A549 (cell line): ENCODE data around the gene TSEN54. TPM values are rescaled to one million over a fixed set of nuclear protein-coding genes. Genes with fewer than 3 reads are reported as not detected.

ENCODE experiments used
- ATAC-seq, 2 experiments: fragments of 200-7000 bp in 1 of 2; fragments of >200 bp in 1 of 2; cut with Nextera tagmentation in 1 of 2; cut with Tn5 transposase in 1 of 2; 3 replicates each; pipeline versions ENCODE4 v1.8.0 to v1.9.1; 2018 to 2020; ENCODE audit warnings: mild to moderate bottlenecking in 1 of 2, moderate library complexity in 1 of 2
- CTCF ChIA-PET: fragments of 300-600 bp; sonication (Branson Sonifier 250); formaldehyde crosslinking; extraction: SDS; loops from one replicate; lab custom pipeline; 2021; ENCODE audit warnings: antibody characterized with exemption, inconsistent platforms; lab: Yijun Ruan, JAX
- POLR2A ChIA-PET: fragments of 350-600 bp; formaldehyde crosslinking; extraction: SDS; loops from one replicate; lab custom pipeline; 2021; ENCODE audit warnings: antibody characterized with exemption, inconsistent platforms; lab: Yijun Ruan, JAX
- DNase-seq, 2 experiments: peaks; one replicate each; pipeline versions ENCODE4 v3.0.0 to v3.0.0-alpha.2; 2011 to 2016; ENCODE audit warnings: low read depth in 1 of 2, low spot score in 1 of 2
- FAIRE-seq: peaks from 2 replicates; lab custom pipeline; 2011; peaks lifted over from hg19 to GRCh38; lab: Jason Lieb, UNC
- H3K27ac ChIP-seq, 2 experiments: fragments of >200 bp; sonication (Bioruptor Twin); formaldehyde crosslinking; 3 replicates each; pipeline ENCODE4 v1.5.1; 2016 to 2017
- H3K4me1 ChIP-seq: fragments of >200 bp; sonication (Bioruptor Twin); formaldehyde crosslinking; 3 replicates; pipeline ENCODE4 v1.6.1; 2016
- H3K4me2 ChIP-seq: fragments of >200 bp; sonication (Bioruptor Twin); formaldehyde crosslinking; 3 replicates; pipeline ENCODE4 v1.6.1; 2016
- H3K4me3 ChIP-seq: fragments of >200 bp; sonication (Bioruptor Twin); formaldehyde crosslinking; 3 replicates; pipeline ENCODE4 v1.5.1; 2016
- H3K9me3 ChIP-seq: fragments of >200 bp; sonication (Bioruptor Twin); formaldehyde crosslinking; 3 replicates; pipeline ENCODE4 v1.6.1; 2016
- BHLHE40 ChIP-seq: IDR thresholded peaks from 2 replicates; pipeline ENCODE4 v1.6.1; 2012; ENCODE audit warnings: low read depth, low read length, inconsistent platforms
- CBX2 ChIP-seq: fragments of 200-600 bp; sonication (generic); IDR thresholded peaks from 2 replicates; pipeline ENCODE4 v1.6.1; 2016; ENCODE audit warnings: low read depth, mild to moderate bottlenecking, borderline replicate concordance
- CEBPB ChIP-seq, 2 experiments: fragments of >200 bp in 1 of 2; sonication (Bioruptor Twin) in 1 of 2; formaldehyde crosslinking in 1 of 2; IDR thresholded peaks; 2 replicates each; pipeline ENCODE4 v1.6.1; 2012 to 2016
- CTCF ChIP-seq: fragments of >200 bp; sonication (Bioruptor Twin); formaldehyde crosslinking; IDR thresholded peaks from 3 replicates; pipeline ENCODE4 v1.5.1; 2016
- EHF ChIP-seq: fragments of 250-450 bp; sonication (Bioruptor Pico); IDR thresholded peaks from 2 replicates; pipeline ENCODE4 v1.5.0; 2020; ENCODE audit warnings: mild to moderate bottlenecking
- EHMT2 ChIP-seq: fragments of 200-600 bp; sonication (generic); IDR thresholded peaks from 2 replicates; pipeline ENCODE4 v1.6.1; 2016; ENCODE audit warnings: antibody characterized with exemption, low read depth, mild to moderate bottlenecking, moderate library complexity
- ESRRA ChIP-seq: fragments of 150-350 bp; IDR thresholded peaks from 2 replicates; pipeline ENCODE4 v1.6.1; 2014; ENCODE audit warnings: mild to moderate bottlenecking, low read length, borderline replicate concordance
- HOXA7 ChIP-seq: fragments of 250-450 bp; sonication (Bioruptor Pico); IDR thresholded peaks from 2 replicates; pipeline ENCODE4 v1.5.0; 2020; ENCODE audit warnings: mild to moderate bottlenecking, moderate library complexity
- MAFK ChIP-seq: fragments of 450-650 bp; IDR thresholded peaks from 2 replicates; pipeline ENCODE4 v1.6.1; 2014; ENCODE audit not compliant: partially characterized antibody
- MAX ChIP-seq: IDR thresholded peaks from 2 replicates; pipeline ENCODE4 v1.6.1; 2012
- MAZ ChIP-seq: fragments of 150-350 bp; IDR thresholded peaks from 2 replicates; pipeline ENCODE4 v1.6.1; 2014; ENCODE audit warnings: antibody characterized with exemption, low read depth, low read length, borderline replicate concordance
- RAD21 ChIP-seq, 2 experiments: fragments of >200 bp in 1 of 2; sonication (Bioruptor Twin) in 1 of 2; formaldehyde crosslinking in 1 of 2; IDR thresholded peaks in 1 of 2; conservative IDR thresholded peaks in 1 of 2; 2 replicates in 1 of 2; 3 replicates in 1 of 2; pipeline ENCODE4 v1.6.1; 2012 to 2018; ENCODE audit warnings: inconsistent platforms in 1 of 2
- RARB ChIP-seq: fragments of 250-450 bp; sonication (Bioruptor Pico); IDR thresholded peaks from 2 replicates; pipeline ENCODE4 v1.8.0; 2021; ENCODE audit warnings: mild to moderate bottlenecking, moderate library complexity
- RNF2 ChIP-seq: fragments of 200-600 bp; sonication (generic); IDR thresholded peaks from 2 replicates; pipeline ENCODE4 v1.6.1; 2016; ENCODE audit warnings: low read depth, mild to moderate bottlenecking, antibody characterized with exemption, moderate library complexity, borderline replicate concordance
- SMC3 ChIP-seq: fragments of >200 bp; sonication (Bioruptor Twin); formaldehyde crosslinking; IDR thresholded peaks from 3 replicates; pipeline ENCODE4 v1.6.1; 2018; ENCODE audit warnings: inconsistent platforms
- SREBF2 ChIP-seq: fragments of 450-650 bp; IDR thresholded peaks from 2 replicates; pipeline ENCODE4 v1.6.1; 2014; ENCODE audit warnings: mild to moderate bottlenecking, moderate library complexity
- TP53 ChIP-seq: fragments of 250-450 bp; sonication (Bioruptor Pico); IDR thresholded peaks from 2 replicates; pipeline ENCODE4 v1.5.0; 2021; ENCODE audit warnings: mild to moderate bottlenecking, moderate library complexity
- WGBS: methylation state at CpG from one replicate; pipeline ENCODE4 v1.1.6; 2017; ENCODE audit errors: missing lambda C conversion rate; 5-methylcytosine and 5-hydroxymethylcytosine counted together
- polyA plus RNA-seq, 4 experiments: library from polyadenylated mRNA; depleted of rRNA in 3 of 4; stranded (reverse); fragments of >200 nt; fragmentation: RNase III in 1 of 4; extraction: RNeasy Plus Mini Kit Qiagen cat#74134 plus additional on column Dnase treatment in 1 of 4; gene quantifications; 2 replicates in 3 of 4; 3 replicates in 1 of 4; pipeline ENCODE4 v1.2.3, GENCODE V29; 2011 to 2017

The TSEN54 gene
- polyA plus RNA-seq, 2 of the 4 experiments (the other 2 are of a cell fraction) = 24.8 to 38.4 TPM

DNA sequence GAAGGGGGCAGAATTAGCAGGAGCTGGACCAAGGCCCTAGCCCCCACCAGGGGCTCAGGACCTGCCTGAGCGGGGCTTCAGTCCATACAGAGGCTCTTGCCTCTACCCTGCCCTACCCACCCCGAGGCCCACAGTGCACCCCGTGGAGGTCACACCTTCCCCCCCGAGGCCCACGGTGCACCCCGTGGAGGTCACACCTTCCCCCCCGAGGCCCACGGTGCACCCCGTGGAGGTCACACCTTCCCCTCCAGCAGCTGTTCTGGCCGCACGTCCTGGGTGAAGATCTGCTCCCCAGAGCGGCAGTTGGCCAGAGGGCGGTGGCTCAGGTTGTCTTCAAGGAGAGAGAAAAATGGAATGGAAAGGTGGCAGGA, 12.4 kb upstream of the TSEN54 start:
- FAIRE-seq (no peak), DNase-seq (no peak), ATAC-seq (peak in 1 of 2 experiments; percentile 2; a peak in 3 of 6 replicates)
- Histone ChIP-seq H3K4me3 (no peak overlapping the region), H3K9me3 (no peaks in the 10 kb centered on the region), H3K4me1 (peaks cover 11% of the 10 kb centered on the region), H3K27ac (no peak overlapping the region), H3K4me2 (no peak overlapping the region)
- ChIA-PET POLR2A (no interaction called here), CTCF (interaction anchor here (0.6 to 6.4 kb wide), 26 partner anchors 10 to 582 kb away, joined by 3 to 55 read pairs (median 6); partner anchors contain the start of genes LLGL2, SMIM5, TMEM94 and TSEN54)
- no peak for TF ChIP-seq HOXA7 (CRISPR knock-in tag)
- 93% methylated on average over 5 of the region's 13 CpGs for WGBS

- FAIRE-seq = no peak
- ChIA-PET POLR2A (interaction anchor here (1.0 kb wide), 1 partner anchor 11 kb away, joined by 3 read pairs; no protein-coding TSS in a partner anchor), CTCF (interaction anchor here (0.6 to 6.4 kb wide), 41 partner anchors 9 to 583 kb away, joined by 3 to 55 read pairs (median 4); partner anchors contain the start of genes LLGL2, SMIM5, TMEM94 and TSEN54)
- peaks cover 14% of the 10 kb centered on the region for H3K4me1 ChIP-seq
- no peaks in the 10 kb centered on the region for H3K9me3 ChIP-seq
- TF ChIP-seq RAD21 (conservative IDR thresholded peaks at IDR 0.05 in 1 of 2, IDR thresholded peaks at IDR 0.05 in 1 of 2) = peak; percentile 61 to 66
- TF ChIP-seq TP53 (CRISPR knock-in tag) = no peak
- 0 out of 2 replicates have a peak, but pooled peaks have one; percentile 16 for TF ChIP-seq MAX
- TF ChIP-seq SMC3 = peak; percentile 71
- TF ChIP-seq MAFK = peak; percentile 92
- TF ChIP-seq CTCF = peak; percentile 67
- no peak overlapping the region for H3K27ac ChIP-seq
- peak; percentile 70 to 81 for ATAC-seq
- DNase-seq = peak; percentile 61 to 89
- H3K4me2 ChIP-seq = no peak overlapping the region
- 64% methylated on average over 19 of the region's 32 CpGs for WGBS
- no peak overlapping the region for H3K4me3 ChIP-seq
Measured at GRCh38 chr17:75504347-75505151, 11.8 kb upstream of the TSEN54 start.

DNA sequence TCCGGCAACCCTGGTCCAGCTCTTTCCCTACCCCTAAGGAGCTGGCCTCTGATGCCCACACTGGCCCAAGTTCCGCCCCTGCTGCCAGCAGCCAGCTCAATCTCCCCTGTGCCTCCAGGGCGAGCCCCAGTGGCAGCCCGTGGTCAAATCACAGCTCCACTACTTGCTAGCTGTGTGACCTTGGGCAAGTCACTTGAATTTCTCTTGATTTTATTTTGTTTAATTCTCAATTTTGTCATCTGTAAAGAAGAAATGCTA, 11.2 kb upstream of the TSEN54 start:
- TF ChIP-seq RARB (CRISPR knock-in tag) (no peak), ESRRA (no peak)
- TF ChIP-seq, all 56 proteins: peak for 0
- H3K9me3 ChIP-seq = no peaks in the 10 kb centered on the region
- ChIA-PET POLR2A (interaction anchor here (1.0 kb wide), 1 partner anchor 11 kb away, joined by 3 read pairs; no protein-coding TSS in a partner anchor), CTCF (interaction anchor here (0.6 to 6.4 kb wide), 30 partner anchors 8 to 254 kb away, joined by 3 to 55 read pairs (median 4); partner anchors contain the start of genes LLGL2, SMIM5, TMEM94 and TSEN54)
- FAIRE-seq (no peak), DNase-seq (no peak), ATAC-seq (no peak)
- 74% methylated on average over 4 of the region's 4 CpGs for WGBS
- no peak overlapping the region for H3K4me2 ChIP-seq
- H3K4me3 ChIP-seq = no peak overlapping the region
- H3K27ac ChIP-seq = no peak overlapping the region
- H3K4me1 ChIP-seq = peaks cover 14% of the 10 kb centered on the region

- CTCF ChIA-PET = interaction anchor here (0.6 to 6.4 kb wide), 23 partner anchors 8 to 202 kb away, joined by 3 to 55 read pairs (median 6); partner anchors contain the start of genes LLGL2, SMIM5 and TSEN54
- FAIRE-seq (no peak), ATAC-seq (no peak), DNase-seq (no peak)
- H3K4me2 ChIP-seq = no peak overlapping the region
- POLR2A ChIA-PET = interaction anchor here (0.6 to 1.0 kb wide), 2 partner anchors 12 to 49 kb away, joined by 3 read pairs; no protein-coding TSS in a partner anchor
- H3K9me3 ChIP-seq = no peaks in the 10 kb centered on the region
- H3K4me1 ChIP-seq = peaks cover 14% of the 10 kb centered on the region
- TF ChIP-seq CEBPB (IDR thresholded peaks at IDR 0.05) = no peak
- no peak for TF ChIP-seq SREBF2
- TF ChIP-seq EHF (CRISPR knock-in tag) = no peak
- TF ChIP-seq CBX2 = no peak
- TF ChIP-seq MAZ = no peak
- TF ChIP-seq ESRRA = no peak
- no peak for TF ChIP-seq RNF2
- TF ChIP-seq BHLHE40 = no peak
- TF ChIP-seq EHMT2 = no peak
- H3K4me3 ChIP-seq = no peak overlapping the region
- no peak overlapping the region for H3K27ac ChIP-seq
- WGBS = 86% methylated on average over 14 of the region's 15 CpGs
Measured at GRCh38 chr17:75505640-75506039, 10.7 kb upstream of the TSEN54 start.
